Hematopoietic multipotent progenitor cell (in vitro differentiated cells): Measurements from ENCODE around the gene NUMBL. TPM values are rescaled to one million over a fixed set of nuclear protein-coding genes. Genes with fewer than 3 reads are reported as not detected.

ENCODE experiments used
- DNase-seq, 3 donors: peaks; one replicate each; pipeline ENCODE4 v3.0.0-alpha.2; 2011 to 2015; ENCODE audit warnings: low read depth in 2 of 3, low spot score in 2 of 3
- total RNA-seq: library from RNA; depleted of rRNA; stranded (reverse); fragments of >200 nt; gene quantifications from one replicate; pipeline ENCODE4 v1.2.3, GENCODE V29; 2012

Gene NUMBL
- total RNA-seq, 1 donor, result 18.3 TPM

DNA sequence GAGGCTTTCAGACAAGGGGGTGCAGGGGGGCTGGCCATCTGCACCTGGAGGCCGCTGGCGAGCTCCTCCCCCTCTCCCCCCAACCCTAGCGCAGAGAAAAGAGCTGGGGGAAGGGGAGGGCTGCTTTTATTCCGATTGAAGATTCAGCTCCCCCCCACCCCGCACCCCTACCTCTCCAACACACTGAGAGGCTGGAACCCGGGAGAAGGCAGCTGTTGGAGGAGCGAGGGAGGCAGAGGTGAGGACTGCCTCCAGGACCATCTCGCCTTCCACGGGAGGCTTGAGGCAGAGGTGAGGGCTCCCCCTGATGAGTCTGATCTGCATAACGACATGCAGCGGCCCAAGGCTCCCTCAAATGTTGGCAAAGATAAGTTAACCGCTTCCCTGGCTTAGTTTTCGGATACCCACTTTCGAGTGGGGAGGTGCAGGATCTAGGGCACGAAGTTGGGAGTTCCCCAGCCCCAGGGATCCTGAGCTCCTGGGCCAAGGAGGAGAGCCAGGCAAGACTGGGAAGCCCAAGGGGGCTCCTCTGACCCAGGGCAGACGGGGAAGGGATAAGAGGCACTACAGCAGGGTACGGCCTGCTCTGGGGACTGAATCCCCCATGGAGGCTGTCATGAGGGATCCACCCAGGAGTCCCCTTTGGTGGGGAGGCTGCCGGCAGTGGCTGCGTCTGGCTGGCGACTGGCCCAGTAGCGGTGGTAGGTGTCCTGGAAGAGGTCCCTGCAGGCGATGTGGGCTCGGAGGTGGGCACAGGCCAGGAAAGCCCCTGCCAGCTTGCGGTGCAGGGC, 1.2 kb upstream of the NUMBL start:
- DNase-seq, result peak in 2 of 3 donors; percentile 42 to 48

DNA sequence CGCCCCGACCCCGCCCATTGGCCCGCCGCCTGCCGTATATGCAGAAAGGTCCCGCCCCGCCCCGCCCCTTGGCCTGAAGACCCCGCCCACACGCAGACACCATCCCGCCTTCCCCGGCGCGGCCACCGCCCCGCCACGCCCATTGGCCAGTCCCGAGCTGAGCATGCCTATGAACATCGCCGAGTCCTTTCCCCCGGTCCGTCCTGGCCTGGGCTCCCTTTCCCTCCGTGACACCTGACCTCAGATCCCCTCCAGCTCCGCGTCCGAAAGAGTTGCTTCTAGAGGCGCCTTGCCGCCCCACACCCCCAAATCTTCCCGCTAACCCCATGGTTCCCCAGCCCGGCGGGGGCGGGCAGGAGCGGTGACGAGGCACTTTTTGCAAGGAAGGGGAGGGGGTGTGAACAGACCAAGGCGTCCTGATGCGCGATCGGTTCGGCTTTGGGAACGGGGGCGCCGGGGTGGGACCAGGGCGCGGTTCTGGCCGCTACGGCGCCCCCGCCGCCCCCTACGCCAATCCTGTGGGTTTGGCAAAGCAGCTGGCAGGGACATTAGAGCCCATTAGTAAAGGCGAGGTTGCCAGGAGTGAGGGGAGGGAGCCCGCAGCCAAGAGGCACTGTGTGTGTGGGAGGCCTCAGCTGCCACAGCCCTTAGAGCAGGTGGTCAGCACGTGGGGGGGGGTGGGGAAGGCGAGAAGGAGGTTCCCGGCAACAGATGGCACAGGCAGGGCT, 406 bp upstream of the NUMBL start:
- DNase-seq, result peak; percentile 82 to 92 (median 89)

DNA sequence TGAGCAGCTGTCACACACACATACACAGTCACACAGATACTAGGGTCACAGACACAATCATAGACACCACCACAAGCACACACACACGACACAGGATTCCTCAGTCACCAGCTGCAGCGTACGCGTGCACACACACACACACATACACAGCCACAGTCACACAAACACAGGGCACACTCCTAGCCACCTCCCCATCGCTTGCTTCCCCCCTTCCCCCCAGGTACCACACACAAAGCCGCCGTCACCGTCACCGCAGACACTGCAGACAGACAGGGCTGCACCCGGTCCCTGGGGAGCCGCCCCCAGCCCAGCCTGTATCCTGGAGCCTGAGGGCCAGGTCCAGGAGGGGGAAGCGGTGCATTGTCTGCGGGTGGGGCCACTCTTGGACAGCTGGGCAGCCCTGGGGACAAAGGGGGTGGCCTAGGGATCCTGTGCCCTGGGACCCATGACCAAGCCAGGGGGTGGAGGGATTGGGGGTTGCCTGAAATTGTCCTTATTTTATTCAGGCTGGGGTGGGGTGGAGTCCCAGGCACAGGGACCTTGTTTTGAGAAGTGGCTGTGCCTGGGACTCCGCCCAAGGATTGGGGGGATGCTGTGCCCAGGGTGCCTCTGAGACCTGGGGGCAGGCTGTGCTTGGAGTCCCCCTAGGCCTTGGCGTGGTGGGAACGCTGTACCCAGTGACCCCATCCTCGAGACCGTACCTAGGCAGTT, 957 bp downstream of the NUMBL start:
- no peak for DNase-seq

DNA sequence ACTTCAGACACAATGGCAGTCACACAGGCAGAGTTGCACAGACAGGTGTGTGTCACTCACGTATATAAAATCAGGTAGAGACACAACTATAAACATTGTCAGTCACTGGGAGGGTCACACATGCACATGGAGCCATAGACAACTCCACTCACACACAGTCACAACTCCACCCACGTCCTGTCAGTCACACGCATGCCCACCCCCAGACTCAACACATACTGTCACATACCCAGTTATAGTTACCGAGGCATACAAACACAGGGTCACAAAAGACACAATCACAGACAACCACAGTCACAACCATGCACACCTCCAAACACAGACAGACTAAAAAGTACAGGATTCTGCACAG, 1.5 kb downstream of the NUMBL start:
- DNase-seq, result no peak

DNA sequence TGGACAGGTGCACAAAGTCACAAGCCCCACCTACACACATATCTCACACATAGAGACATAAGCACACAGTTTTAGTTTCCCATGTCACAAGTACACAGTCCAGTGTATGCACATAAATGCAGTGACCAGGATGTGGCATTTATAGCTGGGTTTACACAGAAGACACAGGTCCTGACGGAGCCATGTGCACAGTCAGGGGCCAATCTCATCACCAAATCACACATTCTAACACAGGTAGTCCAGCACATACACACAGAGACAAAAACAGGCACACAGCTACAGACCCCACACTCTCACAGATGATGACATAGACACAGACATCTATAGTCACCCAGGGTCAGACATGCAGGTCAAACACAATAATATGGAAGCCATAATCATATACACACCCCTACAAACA, 2.1 kb downstream of the NUMBL start:
- no peak for DNase-seq

DNA sequence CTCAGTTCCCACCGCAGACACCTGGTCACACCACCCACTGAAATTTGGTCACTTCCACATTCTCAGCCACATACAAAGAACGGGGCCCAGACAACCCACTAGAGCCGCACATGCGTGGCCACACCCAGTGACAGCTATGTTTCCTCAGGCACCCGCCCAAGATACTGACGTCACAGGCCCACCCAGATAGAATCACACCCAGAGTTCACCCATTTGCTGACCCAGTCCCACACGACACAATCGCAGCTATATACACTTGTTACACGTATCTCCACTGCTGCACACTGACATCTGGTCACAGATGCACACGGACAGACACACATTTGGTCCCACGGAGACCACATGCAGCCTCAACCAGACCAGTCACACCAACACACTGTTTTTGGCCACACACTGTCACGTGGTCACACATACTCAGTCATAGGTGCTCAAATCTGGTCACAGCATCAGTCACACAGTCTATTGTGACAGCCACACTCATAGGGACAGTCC, 2.9 kb downstream of the NUMBL start:
- no peak for DNase-seq

DNA sequence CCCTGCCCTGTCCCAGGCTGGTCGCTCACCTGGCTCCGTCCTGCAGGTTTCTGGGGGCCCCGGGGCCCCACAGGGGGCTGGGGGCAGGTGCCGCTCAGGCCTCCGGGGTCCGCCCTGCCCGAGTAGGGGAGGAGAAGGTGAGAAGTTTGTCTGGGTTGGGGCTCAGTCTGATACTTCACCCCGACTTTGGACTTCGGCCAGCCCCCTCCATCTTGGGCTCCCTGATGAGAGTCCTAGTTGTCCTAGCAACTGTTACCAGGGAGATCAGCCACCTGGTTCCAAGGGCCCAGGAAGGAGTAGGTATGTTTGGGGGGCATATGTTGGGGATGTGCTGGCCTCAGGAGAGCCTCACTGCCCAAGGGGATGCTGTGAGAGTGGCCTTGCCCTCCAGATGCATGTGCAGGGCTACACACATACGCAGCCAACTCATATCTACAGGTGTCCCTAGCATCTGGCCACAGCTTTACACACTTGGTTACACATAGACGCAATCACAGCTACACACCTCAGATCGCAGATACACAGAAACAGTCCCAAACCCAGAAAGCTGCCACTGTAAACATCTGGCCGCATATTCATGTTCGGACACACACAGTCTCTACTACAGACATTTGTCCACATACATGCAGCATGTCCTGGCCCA, 3.4 kb downstream of the NUMBL start:
- DNase-seq, result no peak

DNA sequence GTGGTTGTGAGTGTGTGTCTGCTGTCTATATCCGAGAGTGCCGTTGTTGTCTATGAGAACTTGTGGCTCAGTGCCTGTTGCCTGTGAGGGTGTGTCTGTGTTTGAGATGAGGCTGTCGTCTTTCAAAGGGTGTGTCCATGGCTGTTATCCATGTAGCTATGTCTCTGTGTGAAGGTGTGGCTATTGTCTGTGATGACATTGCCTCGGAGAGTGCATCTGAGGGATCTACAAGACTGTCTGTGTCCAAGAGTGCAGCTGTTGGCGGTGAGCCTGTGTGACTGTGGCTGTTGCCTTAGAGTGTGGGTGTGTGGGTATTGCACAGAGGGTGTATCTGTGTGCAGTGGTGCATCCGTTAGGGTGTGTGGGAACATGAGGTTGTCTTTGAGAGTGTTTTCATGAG, 4.9 kb downstream of the NUMBL start:
- no peak for DNase-seq

DNA sequence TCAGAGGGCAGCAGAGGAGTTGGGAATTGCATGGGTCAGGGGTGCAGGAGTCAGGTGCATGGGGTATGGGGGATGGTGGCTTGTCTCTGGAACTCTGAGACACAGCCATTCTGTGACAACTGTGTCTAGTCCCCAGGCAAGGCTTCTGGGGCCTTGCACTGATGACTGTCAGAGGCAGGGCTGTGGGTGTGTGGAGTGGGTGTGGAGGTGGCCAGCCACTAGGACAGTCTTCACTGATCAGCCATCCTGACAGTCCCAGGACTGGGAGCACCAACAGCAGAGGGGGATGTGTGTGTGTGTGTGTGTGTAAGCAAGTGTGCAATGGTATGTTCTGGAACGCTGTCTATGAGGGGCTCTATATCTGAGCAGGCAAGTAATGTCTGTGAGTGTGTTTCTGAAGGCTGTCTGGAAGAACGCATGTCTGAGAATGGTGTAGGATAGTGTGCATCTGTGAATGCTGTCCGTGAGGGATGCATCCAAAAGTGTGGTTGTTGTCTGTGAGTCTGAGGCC, 5.4 kb downstream of the NUMBL start:
- DNase-seq, result no peak

DNA sequence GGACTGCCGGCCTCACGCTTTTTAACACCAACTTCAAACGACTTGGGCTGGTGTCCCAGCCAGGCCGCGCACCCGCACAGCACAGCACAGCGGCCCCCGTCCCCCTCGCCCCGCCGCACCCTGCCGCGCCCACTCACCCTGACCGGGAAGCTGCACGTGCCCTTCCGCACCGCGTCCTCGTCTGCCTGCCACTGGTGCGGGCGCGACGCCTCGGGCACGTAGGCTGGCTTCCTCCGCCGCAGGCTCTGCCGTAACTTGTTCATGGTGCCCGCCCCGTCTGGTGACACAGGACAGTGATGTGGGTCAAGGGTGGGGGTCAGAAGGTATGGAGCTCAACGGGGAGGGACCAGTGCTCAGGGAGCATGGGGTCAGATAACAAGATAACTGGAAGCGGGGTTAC, 6.2 kb downstream of the NUMBL start:
- DNase-seq, result no peak

DNA sequence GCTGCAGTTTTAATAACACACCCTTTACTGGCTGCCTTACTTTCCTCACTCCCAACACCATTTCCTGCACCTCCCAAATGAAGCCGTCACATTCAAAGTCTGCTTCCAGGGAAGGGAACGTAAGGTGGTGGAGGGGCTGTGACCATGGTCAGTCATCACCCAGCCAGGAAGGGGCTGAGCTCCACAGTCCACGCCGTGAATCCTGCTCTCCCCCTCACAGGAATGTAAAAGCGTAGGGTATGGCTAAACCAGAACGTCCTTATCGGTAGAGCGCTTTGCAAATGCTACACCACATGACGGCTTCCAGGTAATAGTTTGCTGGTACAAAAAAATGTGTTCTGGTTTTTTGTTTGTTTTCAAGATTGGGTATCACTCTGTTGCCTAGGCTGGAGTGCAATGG, 7.0 kb downstream of the NUMBL start:
- DNase-seq, result no peak

DNA sequence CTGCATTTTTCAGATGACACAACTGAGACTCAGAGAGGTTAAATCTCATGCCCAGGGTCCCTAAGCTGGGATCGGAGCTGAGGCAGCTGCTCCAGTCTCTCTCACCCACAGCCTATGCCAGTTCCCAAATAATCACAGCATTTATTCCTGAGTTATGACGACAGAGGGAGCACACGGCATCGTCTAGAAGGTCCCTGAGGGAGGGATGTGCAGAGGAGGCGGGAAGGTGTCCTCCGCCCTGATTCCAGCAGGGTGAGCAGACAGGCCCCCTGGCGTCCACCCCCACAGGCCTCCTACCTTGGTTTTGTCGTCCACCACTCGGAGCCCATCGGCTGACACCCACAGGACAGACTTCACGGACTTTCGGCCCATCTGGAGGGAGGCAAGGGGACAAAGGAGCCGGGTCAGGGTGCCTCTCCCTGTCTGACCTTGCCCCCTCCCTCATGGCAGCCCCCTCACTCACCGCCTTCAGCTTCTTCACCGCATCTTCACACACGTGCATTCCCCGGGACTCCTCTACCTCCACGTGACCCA, 8.0 kb downstream of the NUMBL start:
- no peak for DNase-seq

DNA sequence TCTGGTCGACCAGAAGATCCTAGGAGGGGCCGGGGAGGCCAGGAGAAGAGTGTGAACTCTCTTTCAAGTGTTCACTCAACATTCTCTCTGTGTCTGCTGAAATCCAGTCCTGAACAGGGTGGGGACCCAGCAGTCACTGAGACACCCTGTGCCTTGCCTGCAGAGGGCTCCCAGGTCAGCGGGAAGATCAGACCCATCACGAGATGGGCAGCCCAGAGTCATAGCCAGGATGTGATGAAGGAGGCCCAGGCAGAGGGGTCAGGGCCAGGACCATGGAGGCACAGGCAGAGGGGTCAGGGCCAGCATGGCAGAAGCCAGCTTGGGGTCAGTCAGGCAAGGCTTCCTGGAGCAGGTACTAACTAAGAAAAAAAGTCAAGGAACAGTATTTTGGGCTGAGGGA, 9.4 kb downstream of the NUMBL start:
- no peak for DNase-seq

DNA sequence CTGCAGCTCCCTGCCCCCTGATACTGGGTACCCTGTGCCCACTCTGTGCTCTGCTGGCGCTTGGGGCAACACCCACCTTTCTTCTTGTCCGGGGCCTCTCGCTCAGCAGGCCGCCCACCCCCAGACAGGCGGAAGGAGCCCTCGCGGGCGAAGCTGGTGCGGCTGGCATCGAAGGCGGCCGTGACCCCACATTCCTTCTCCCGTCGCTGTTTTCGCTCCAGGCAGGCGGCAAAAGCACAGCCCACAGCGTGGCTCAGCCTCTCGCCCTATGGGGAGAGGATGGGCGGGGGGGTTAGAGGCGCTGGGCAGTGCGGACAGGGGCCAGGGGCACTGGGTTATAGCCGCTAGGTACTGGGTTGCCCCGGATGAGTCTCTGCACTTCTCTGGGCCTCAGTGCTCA, 13.3 kb downstream of the NUMBL start:
- DNase-seq, result no peak

DNA sequence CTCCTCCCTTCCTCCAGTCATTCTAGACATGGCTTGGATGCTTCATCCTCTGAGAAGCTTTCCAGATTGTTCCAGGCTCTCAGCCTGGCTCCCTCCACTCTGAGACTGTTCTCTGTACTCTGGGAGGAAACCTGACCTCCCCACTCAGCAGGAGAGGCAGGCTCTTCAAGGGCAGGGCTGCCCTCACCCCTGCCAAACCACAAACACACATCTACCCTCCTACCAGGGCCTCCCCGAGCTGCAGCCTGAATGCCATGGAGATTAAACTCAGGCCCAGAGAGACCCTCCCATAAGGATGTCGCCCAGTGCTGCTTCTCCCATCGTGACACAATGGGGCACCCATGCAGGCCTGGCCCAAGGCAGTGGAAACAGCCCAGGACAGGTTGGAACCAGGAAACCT, 16.2 kb downstream of the NUMBL start:
- DNase-seq, result no peak

DNA sequence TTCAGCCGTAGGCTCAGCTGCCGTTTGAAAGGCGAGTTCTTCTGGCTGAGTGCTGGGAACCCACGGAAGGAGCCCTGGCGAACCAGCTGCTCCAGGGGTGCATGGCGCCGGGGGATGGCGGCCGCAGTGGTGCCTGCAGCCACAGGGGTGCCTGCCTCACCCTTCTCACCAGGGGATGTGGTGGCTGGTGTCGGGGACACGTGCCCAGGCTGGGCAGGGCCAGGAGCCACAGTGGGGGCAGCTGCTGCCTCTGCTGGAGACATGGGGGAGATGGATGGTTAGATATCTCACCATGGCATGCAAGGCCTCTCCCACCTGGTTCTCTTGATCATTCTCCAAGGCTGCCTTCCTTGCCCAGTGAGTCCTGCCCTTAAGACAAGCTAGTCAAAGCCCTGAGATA, 17.1 kb downstream of the NUMBL start:
- no peak for DNase-seq

DNA sequence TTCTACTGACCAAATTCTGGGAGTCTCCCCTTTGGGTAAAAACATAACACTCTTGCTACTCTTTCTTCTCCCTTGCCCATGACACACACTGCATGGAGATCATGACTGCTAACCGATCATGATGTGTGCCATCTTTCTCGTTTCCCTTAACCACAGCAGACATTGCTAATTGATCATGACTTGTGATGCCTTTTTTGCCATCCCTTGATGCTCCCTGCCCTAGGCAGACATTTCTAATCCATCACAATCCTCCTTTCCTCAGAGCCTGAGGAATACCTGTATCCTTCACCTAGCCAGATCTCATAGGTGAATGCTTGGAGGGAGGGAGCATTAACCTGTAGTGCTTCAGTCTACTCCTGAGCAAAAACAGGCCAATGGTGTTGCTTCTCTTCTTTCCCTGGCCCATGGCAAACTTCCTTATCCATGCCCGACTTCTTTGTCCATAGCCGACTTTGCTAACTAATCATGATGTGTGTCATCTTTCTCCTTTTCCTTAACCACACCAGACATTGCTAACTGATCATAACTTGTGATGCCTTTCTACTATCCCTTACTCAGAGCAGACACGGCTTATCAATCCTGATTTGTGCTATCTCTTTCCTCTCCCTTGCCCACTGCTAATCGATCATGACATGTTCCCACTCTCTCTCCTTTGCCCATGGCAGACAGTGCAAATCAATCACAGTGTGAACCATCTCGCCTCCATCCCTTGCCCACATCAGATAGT, 17.7 kb downstream of the NUMBL start:
- DNase-seq, result no peak

DNA sequence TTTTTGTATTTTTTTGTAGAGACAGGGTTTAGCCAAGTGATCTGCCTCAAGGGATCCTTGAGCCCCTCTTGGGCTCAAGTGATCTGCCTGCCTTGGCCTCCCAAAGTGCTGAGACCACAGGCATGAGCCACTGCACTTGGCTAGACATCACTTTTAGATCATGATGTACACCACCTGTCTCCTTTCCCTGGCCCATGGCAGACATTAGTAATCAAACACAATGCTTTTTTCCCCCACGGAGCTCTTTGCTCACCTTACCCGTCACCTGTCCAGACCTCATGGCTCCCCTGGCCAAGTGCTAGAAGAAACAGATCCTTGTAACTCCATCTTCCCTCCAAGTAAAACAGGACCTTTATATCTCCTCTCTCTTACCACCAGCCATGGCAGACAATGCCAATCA, 18.4 kb downstream of the NUMBL start:
- no peak for DNase-seq

DNA sequence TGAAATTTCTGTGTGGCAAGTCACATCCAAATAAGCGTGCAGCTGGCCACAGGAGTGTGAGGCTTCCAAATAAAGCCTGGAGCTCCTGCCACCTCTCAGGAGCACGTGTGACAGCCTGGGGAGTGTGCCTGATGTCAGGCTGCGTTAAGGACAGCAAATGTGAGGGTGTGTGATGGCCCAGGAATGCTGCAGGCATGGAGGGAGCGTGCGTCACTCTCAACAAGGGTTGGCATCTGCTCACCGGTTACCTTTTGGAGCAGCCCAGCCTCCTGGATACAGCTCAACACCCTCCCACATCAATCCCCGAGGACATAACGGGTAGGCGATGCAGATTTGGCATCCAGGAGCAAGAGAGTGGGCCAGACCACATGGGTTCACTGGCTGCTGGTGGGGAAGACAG, 19.0 kb downstream of the NUMBL start:
- no peak for DNase-seq

DNA sequence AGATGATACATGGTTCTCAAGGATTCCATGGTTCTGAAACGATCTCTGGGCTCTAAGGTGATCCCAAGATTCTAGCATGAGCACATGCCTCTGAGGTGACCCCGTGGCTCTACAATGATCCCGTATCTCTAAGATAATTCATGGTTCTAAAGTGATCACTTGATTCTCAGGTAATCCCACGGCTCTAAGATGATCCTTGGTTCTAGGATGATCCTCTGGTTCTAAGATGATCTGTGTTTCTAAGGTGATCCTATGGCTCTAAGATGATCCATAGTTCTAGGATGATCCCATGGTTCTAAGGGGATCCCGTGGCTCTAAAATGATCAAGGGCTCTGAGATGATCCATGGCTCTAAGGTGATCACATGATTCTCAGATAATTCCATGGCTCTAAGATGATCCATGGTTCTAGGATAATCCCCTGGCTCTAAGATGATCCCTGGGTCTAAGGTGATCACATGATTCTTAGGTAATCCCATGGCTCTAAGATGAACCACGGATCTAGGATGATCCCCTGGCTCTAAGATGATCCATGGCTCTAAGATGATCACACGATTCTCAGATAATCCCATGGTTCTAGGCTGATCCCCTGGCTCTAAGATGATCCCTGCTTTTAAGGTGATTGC, 21.3 kb downstream of the NUMBL start:
- no peak for DNase-seq
